Measurements from ENCODE around the gene MAN1C1.

- TF ChIP-seq POLR2A (IDR thresholded peaks at IDR 0.05; ENCODE audit: low read depth, low read length) (no peak), POLR2AphosphoS5 (IDR thresholded peaks at IDR 0.05; ENCODE audit: low read depth, low read length) (no peak)
These were observed 188.6 kb downstream of the MAN1C1 start for GRCh38 chr1:25804964-25805862.

Data from GM12892 (cell line).